A549 (cell line): ENCODE data around the gene SPSB4. TPM values are rescaled to one million over a fixed set of nuclear protein-coding genes. Genes with fewer than 3 reads are reported as not detected.

ENCODE experiments used
- ATAC-seq, 2 experiments: fragments of 200-7000 bp in 1 of 2; fragments of >200 bp in 1 of 2; cut with Nextera tagmentation in 1 of 2; cut with Tn5 transposase in 1 of 2; 3 replicates each; pipeline versions ENCODE4 v1.8.0 to v1.9.1; 2018 to 2020; ENCODE audit warnings: mild to moderate bottlenecking in 1 of 2, moderate library complexity in 1 of 2
- CTCF ChIA-PET: fragments of 300-600 bp; sonication (Branson Sonifier 250); formaldehyde crosslinking; extraction: SDS; loops from one replicate; lab custom pipeline; 2021; ENCODE audit warnings: antibody characterized with exemption, inconsistent platforms; lab: Yijun Ruan, JAX
- POLR2A ChIA-PET: fragments of 350-600 bp; formaldehyde crosslinking; extraction: SDS; loops from one replicate; lab custom pipeline; 2021; ENCODE audit warnings: antibody characterized with exemption, inconsistent platforms; lab: Yijun Ruan, JAX
- DNase-seq, 2 experiments: peaks; one replicate each; pipeline versions ENCODE4 v3.0.0 to v3.0.0-alpha.2; 2011 to 2016; ENCODE audit warnings: low read depth in 1 of 2, low spot score in 1 of 2
- FAIRE-seq: peaks from 2 replicates; lab custom pipeline; 2011; peaks lifted over from hg19 to GRCh38; lab: Jason Lieb, UNC
- H3K27ac ChIP-seq, 2 experiments: fragments of >200 bp; sonication (Bioruptor Twin); formaldehyde crosslinking; 3 replicates each; pipeline ENCODE4 v1.5.1; 2016 to 2017
- H3K4me1 ChIP-seq: fragments of >200 bp; sonication (Bioruptor Twin); formaldehyde crosslinking; 3 replicates; pipeline ENCODE4 v1.6.1; 2016
- H3K4me2 ChIP-seq: fragments of >200 bp; sonication (Bioruptor Twin); formaldehyde crosslinking; 3 replicates; pipeline ENCODE4 v1.6.1; 2016
- H3K4me3 ChIP-seq: fragments of >200 bp; sonication (Bioruptor Twin); formaldehyde crosslinking; 3 replicates; pipeline ENCODE4 v1.5.1; 2016
- H3K9me3 ChIP-seq: fragments of >200 bp; sonication (Bioruptor Twin); formaldehyde crosslinking; 3 replicates; pipeline ENCODE4 v1.6.1; 2016
- CBX8 ChIP-seq: fragments of 200-600 bp; sonication (generic); IDR thresholded peaks from 2 replicates; pipeline ENCODE4 v1.6.1; 2016
- CEBPB ChIP-seq, 2 experiments: fragments of >200 bp in 1 of 2; sonication (Bioruptor Twin) in 1 of 2; formaldehyde crosslinking in 1 of 2; IDR thresholded peaks; 2 replicates each; pipeline ENCODE4 v1.6.1; 2012 to 2016
- ELK1 ChIP-seq: fragments of 150-350 bp; IDR thresholded peaks from 2 replicates; pipeline ENCODE4 v1.6.1; 2014; ENCODE audit warnings: low read depth, mild to moderate bottlenecking, low read length
- FOXS1 ChIP-seq: fragments of 250-450 bp; sonication (Bioruptor Pico); IDR thresholded peaks from 2 replicates; pipeline ENCODE4 v1.5.0; 2020; ENCODE audit warnings: mild to moderate bottlenecking, moderate library complexity
- HMGXB4 ChIP-seq: fragments of 250-450 bp; sonication (Bioruptor Pico); IDR thresholded peaks from 2 replicates; pipeline ENCODE4 v1.5.0; 2021; ENCODE audit warnings: mild to moderate bottlenecking, moderate library complexity, borderline replicate concordance
- HOXA7 ChIP-seq: fragments of 250-450 bp; sonication (Bioruptor Pico); IDR thresholded peaks from 2 replicates; pipeline ENCODE4 v1.5.0; 2020; ENCODE audit warnings: mild to moderate bottlenecking, moderate library complexity
- JUN ChIP-seq, 2 experiments: fragments of >200 bp; sonication (Bioruptor Twin); formaldehyde crosslinking; IDR thresholded peaks; 2 replicates in 1 of 2; 3 replicates in 1 of 2; pipeline ENCODE4 v1.6.1; 2016 to 2017
- JUNB ChIP-seq: fragments of >200 bp; sonication (Bioruptor Twin); formaldehyde crosslinking; IDR thresholded peaks from 2 replicates; pipeline ENCODE4 v1.6.1; 2016
- KDM5A ChIP-seq: fragments of 200-600 bp; sonication (generic); IDR thresholded peaks from 2 replicates; pipeline ENCODE4 v1.6.1; 2016; ENCODE audit warnings: antibody characterized with exemption, mild to moderate bottlenecking
- MAZ ChIP-seq: fragments of 150-350 bp; IDR thresholded peaks from 2 replicates; pipeline ENCODE4 v1.6.1; 2014; ENCODE audit warnings: antibody characterized with exemption, low read depth, low read length, borderline replicate concordance
- MYC ChIP-seq: IDR thresholded peaks from 2 replicates; pipeline ENCODE4 v1.6.1; 2012; ENCODE audit warnings: mild to moderate bottlenecking, inconsistent platforms, low read length, improper control_type of control experiment, borderline replicate concordance
- NFE2L2 ChIP-seq: fragments of 150-350 bp; conservative IDR thresholded peaks from 2 replicates; pipeline ENCODE4 v1.6.1; 2014; ENCODE audit warnings: low read length
- NR3C1 ChIP-seq: fragments of >200 bp; sonication (Bioruptor Twin); formaldehyde crosslinking; IDR thresholded peaks from 3 replicates; pipeline ENCODE4 v1.6.1; 2017
- POLR2A ChIP-seq: IDR thresholded peaks from 2 replicates; pipeline ENCODE4 v1.6.1; 2012; ENCODE audit warnings: mild to moderate bottlenecking, low read length
- POLR2AphosphoS2 ChIP-seq: conservative IDR thresholded peaks from 2 replicates; pipeline ENCODE4 v1.6.1; 2012; ENCODE audit warnings: low read length, improper control_type of control experiment, inconsistent platforms
- RNF2 ChIP-seq: fragments of 200-600 bp; sonication (generic); IDR thresholded peaks from 2 replicates; pipeline ENCODE4 v1.6.1; 2016; ENCODE audit warnings: low read depth, mild to moderate bottlenecking, antibody characterized with exemption, moderate library complexity, borderline replicate concordance
- SMC3 ChIP-seq: fragments of >200 bp; sonication (Bioruptor Twin); formaldehyde crosslinking; IDR thresholded peaks from 3 replicates; pipeline ENCODE4 v1.6.1; 2018; ENCODE audit warnings: inconsistent platforms
- TFCP2L1 ChIP-seq: fragments of 250-450 bp; sonication (Bioruptor Pico); IDR thresholded peaks from 2 replicates; pipeline ENCODE4 v1.5.0; 2021; ENCODE audit warnings: mild to moderate bottlenecking
- WGBS: methylation state at CpG from one replicate; pipeline ENCODE4 v1.1.6; 2017; ENCODE audit errors: missing lambda C conversion rate; 5-methylcytosine and 5-hydroxymethylcytosine counted together
- polyA plus RNA-seq, 4 experiments: library from polyadenylated mRNA; depleted of rRNA in 3 of 4; stranded (reverse); fragments of >200 nt; fragmentation: RNase III in 1 of 4; extraction: RNeasy Plus Mini Kit Qiagen cat#74134 plus additional on column Dnase treatment in 1 of 4; gene quantifications; 2 replicates in 3 of 4; 3 replicates in 1 of 4; pipeline ENCODE4 v1.2.3, GENCODE V29; 2011 to 2017
- TF ChIP-seq, protein P1 (sequence below): fragments of 200-600 bp; sonication (generic); IDR thresholded peaks from 2 replicates; pipeline ENCODE4 v1.6.1; 2016; ENCODE audit warnings: antibody characterized with exemption, mild to moderate bottlenecking, moderate library complexity
- TF ChIP-seq, protein P2 (sequence below): IDR thresholded peaks from 2 replicates; pipeline ENCODE4 v1.6.1; 2012

Gene SPSB4
- polyA plus RNA-seq, 2 of the 4 experiments (the other 2 are of a cell fraction) = 0.03 to 0.04 TPM

DNA sequence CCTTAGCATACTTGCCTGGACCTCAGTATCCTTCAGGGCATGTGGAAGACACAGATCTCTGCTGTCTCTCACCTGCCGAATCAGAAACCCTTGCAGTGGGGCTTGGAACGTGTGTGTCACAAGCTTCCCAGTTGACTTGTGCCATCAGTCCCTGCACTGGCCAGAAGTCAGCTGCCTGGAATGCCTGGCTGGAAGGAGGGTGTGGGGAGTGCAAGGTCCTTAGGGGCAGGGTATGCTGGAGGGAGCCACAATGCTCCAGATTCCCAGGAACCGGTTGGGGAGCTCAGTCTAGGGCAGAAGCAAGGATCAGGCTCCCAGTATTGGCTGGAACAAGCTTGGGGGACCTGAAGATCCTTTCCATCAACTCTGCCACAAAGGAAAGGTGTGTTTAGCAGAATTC lies 27.1 kb downstream of the SPSB4 start:
- TF ChIP-seq JUN (IDR thresholded peaks at IDR 0.05) (no peak), FOXS1 (CRISPR knock-in tag) (no peak), HOXA7 (CRISPR knock-in tag) (no peak), NFE2L2 (no peak), HMGXB4 (no peak), ELK1 (no peak), CBX8 (no peak)
- TF ChIP-seq, protein P1, sequence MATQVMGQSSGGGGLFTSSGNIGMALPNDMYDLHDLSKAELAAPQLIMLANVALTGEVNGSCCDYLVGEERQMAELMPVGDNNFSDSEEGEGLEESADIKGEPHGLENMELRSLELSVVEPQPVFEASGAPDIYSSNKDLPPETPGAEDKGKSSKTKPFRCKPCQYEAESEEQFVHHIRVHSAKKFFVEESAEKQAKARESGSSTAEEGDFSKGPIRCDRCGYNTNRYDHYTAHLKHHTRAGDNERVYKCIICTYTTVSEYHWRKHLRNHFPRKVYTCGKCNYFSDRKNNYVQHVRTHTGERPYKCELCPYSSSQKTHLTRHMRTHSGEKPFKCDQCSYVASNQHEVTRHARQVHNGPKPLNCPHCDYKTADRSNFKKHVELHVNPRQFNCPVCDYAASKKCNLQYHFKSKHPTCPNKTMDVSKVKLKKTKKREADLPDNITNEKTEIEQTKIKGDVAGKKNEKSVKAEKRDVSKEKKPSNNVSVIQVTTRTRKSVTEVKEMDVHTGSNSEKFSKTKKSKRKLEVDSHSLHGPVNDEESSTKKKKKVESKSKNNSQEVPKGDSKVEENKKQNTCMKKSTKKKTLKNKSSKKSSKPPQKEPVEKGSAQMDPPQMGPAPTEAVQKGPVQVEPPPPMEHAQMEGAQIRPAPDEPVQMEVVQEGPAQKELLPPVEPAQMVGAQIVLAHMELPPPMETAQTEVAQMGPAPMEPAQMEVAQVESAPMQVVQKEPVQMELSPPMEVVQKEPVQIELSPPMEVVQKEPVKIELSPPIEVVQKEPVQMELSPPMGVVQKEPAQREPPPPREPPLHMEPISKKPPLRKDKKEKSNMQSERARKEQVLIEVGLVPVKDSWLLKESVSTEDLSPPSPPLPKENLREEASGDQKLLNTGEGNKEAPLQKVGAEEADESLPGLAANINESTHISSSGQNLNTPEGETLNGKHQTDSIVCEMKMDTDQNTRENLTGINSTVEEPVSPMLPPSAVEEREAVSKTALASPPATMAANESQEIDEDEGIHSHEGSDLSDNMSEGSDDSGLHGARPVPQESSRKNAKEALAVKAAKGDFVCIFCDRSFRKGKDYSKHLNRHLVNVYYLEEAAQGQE = no peak
- no peak for DNase-seq
- 22% methylated on average over 1 of the region's 3 CpGs for WGBS
- ATAC-seq = no peak
- no peak overlapping the region for H3K27ac ChIP-seq
- no peaks in the 10 kb centered on the region for H3K9me3 ChIP-seq
- POLR2A ChIA-PET = no interaction called here
- CTCF ChIA-PET = no interaction called here
- no peak for FAIRE-seq
- H3K4me1 ChIP-seq = no peaks in the 10 kb centered on the region
- H3K4me3 ChIP-seq = no peak overlapping the region
- no peak overlapping the region for H3K4me2 ChIP-seq

GRCh38 chr3:141080431-141080830 lies 29.3 kb downstream of the SPSB4 start:
- TF ChIP-seq, protein P2, sequence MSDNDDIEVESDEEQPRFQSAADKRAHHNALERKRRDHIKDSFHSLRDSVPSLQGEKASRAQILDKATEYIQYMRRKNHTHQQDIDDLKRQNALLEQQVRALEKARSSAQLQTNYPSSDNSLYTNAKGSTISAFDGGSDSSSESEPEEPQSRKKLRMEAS = no peak
- no peak for TF ChIP-seq MAZ
- TF ChIP-seq SMC3 = no peak
- TF ChIP-seq JUN (IDR thresholded peaks at IDR 0.05) = no peak
- no peak for TF ChIP-seq POLR2AphosphoS2
- no peak for TF ChIP-seq POLR2A
- TF ChIP-seq MYC = no peak
- TF ChIP-seq JUNB = no peak
- no peak for TF ChIP-seq KDM5A
- Histone ChIP-seq H3K4me1 (no peaks in the 10 kb centered on the region), H3K9me3 (no peaks in the 10 kb centered on the region), H3K27ac (no peak overlapping the region), H3K4me2 (no peak overlapping the region), H3K4me3 (no peak overlapping the region)
- no peak for DNase-seq
- no CpG with 5 or more reads among the region's 3 CpGs for WGBS
- FAIRE-seq = no peak
- ChIA-PET POLR2A (no interaction called here), CTCF (interaction anchor here (0.9 kb wide), 1 partner anchor 25 kb away, joined by 3 read pairs; no protein-coding TSS in a partner anchor)
- no peak for ATAC-seq

DNA sequence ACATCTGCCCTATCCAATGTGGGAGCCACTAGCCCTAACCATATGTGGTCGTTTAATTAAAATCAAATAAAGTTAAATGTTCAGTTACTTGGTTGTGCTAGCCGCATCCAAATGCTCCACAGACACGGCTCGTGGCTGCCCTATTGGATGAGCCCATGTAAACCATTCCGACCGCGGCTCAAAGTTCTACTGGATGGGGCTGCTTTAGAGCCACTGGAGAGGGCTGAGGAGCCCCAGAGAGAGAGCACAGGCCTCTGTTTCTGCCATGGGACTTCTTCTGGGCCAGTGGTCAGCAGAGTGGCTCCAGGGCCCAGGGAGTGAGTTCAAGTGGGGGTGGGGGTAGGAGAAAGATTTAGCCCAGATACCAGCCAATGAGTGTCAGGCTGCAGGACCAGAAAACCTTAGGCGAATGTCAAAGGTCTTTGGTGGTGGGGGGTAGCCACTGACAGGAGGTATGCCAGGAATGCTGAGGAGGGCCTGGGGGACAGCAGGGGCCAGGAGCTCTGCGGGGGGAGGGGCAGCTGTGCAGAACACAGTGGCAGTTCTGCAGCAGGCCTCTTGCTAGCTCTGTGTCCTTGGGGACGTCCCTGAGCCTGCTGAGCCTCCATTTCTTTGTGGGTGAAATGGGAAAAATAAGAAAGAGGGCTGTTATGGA lies 30.1 kb downstream of the SPSB4 start:
- no peak overlapping the region for H3K4me2 ChIP-seq
- H3K4me3 ChIP-seq = no peak overlapping the region
- TF ChIP-seq CBX8 (no peak), TFCP2L1 (CRISPR knock-in tag) (no peak), CEBPB (IDR thresholded peaks at IDR 0.05) (no peak), RNF2 (no peak), NR3C1 (no peak)
- ChIA-PET CTCF (interaction anchor here (0.9 kb wide), 1 partner anchor 24 kb away, joined by 3 read pairs; no protein-coding TSS in a partner anchor), POLR2A (no interaction called here)
- no peaks in the 10 kb centered on the region for H3K9me3 ChIP-seq
- H3K4me1 ChIP-seq = no peaks in the 10 kb centered on the region
- no peak for DNase-seq
- no peak for FAIRE-seq
- WGBS = 56% methylated on average over 8 of the region's 10 CpGs
- no peak for ATAC-seq
- H3K27ac ChIP-seq = no peak overlapping the region
